SH-SY5Y (cell line): ENCODE data around the gene GDI1.

Experiments
- GATA2 ChIP-seq: IDR thresholded peaks from 2 replicates; pipeline ENCODE4 v1.6.1; 2011; ENCODE audit warnings: mild to moderate bottlenecking, low read depth, low read length
- GATA3 ChIP-seq: IDR thresholded peaks from 2 replicates; pipeline ENCODE4 v1.6.1; 2011; ENCODE audit warnings: low read depth, mild to moderate bottlenecking, low read length, moderate library complexity

GDI1 gene

DNA sequence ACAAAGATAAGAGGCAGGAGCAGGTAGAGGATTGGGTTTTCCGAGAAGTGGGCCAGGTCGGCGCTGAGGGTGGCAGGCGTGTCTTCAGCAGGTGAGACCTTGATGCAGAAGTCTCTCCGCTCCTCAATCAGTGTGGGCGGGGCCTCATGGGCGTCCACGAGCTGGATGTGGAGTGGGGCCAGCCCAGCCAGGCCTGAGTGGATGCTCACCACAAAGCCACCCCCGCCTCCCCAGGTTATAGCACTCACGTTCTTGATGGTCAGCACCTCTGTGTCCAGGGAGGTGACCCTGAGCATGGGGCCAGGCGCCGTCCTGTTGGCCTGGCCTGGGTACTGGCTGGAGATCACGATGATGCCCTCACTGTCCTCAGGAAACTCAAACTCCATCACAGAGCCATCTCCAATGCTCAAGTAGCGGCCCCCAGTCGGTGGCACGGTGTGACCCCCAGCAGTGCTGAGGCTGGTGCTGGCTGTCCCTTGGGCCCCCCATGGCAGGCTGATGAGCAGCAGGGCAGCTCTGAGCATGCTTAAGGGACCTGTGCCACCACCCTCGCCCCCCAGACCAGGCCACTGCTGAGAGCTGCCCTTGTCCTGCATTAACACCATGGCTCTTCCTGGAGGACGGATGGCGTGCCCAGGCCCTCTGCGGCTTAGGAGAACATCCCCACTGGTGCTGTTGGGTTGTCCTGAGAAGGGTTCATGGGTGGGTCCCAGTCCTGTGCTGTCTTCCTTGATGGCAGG is 51.6 kb downstream of the GDI1 start:
- TF ChIP-seq GATA3: no peak
- no peak for TF ChIP-seq GATA2

DNA sequence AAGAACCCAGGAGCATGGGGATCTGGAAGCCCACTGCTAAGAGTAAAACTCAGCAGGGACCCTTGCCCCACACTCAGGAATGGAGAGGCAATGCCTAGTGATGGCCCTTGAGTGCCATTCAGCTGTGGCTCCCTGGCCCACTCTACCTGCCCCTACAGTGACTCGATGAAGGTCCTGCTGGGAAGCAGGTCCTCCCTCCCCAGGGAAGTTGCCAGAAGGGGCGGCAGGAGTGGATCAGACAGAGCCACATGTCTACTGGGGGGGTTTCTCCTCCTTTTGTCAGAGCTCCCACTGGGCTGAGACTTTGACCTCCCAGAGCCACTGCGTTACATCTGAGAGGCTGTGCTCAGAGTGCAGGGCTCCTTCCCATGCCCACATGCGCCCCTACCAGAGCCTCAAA is 52.2 kb downstream of the GDI1 start:
- TF ChIP-seq GATA3: no peak
- no peak for TF ChIP-seq GATA2

DNA sequence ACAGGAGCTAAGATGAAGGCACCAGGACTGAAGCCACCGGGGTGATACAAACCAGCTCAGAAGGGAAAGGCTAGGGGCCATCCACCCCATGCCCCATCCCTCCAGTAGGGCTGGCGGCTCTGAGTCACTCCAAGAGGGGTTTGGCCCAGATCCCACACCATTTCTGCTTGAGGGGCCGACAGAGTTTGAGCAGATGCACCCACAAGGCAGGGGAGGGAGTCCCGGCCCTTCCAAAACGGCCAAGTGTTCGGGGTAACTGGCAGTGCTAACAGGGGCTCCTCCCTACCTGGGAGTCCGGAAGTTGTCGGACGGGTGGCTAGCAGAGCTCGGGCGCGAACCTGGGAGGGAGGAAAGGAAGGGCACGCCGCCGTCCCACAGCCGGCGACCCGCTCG is 53.1 kb downstream of the GDI1 start:
- TF ChIP-seq GATA3 (no peak), GATA2 (no peak)

DNA sequence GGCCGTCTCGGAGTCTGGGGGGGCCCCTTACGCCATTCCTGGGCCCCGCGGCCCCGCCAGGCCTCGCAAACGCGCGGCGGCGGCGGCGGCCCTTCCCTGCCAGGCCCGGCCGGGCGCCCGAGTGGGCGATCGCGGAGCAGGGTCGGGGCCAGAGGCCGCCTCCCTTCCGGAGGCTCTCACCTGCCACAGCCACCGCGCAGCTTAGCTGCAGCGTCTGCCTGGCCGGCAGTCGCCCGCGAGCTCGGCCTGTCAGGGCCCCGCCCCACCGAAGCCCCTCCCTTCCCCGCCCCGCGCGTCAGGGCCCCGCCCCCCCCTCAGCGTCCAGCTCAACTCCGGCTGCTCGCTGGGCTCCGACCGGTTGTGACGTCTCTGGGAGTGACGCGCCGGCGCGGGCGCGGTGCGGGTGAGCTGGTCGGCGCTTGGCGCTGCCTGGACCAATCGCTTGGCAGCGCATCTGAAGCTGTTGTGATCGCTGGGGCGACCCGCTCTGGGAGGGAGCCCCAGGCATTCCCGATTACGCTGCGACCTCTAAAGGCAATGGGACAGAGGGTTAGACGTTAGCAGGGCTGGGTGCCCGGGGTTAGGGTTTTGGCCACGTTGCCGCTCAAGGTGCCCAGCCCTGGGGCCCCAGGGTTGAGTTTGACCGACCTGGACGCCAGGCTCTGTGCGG is 53.6 kb downstream of the GDI1 start, which contains the start of gene SLC10A3:
Gene SLC10A3, minus strand, starts transcription at position 216 of the 670 bp plus-strand sequence. CDS start 1,689 bp downstream, outside the sequence.
- TF ChIP-seq GATA2 (no peak), GATA3 (no peak)
